Measurements from ENCODE around the gene KCTD20.

The KCTD20 gene

GRCh38 chr6:36459501-36459900, 16.7 kb downstream of the KCTD20 start:
- CTCF ChIA-PET: no interaction called here
- POLR2A ChIA-PET (ENCODE audit: low non-redundant PET): no interaction called here
- H3K27ac ChIP-seq: no peak overlapping the region
- TF ChIP-seq, protein P1, sequence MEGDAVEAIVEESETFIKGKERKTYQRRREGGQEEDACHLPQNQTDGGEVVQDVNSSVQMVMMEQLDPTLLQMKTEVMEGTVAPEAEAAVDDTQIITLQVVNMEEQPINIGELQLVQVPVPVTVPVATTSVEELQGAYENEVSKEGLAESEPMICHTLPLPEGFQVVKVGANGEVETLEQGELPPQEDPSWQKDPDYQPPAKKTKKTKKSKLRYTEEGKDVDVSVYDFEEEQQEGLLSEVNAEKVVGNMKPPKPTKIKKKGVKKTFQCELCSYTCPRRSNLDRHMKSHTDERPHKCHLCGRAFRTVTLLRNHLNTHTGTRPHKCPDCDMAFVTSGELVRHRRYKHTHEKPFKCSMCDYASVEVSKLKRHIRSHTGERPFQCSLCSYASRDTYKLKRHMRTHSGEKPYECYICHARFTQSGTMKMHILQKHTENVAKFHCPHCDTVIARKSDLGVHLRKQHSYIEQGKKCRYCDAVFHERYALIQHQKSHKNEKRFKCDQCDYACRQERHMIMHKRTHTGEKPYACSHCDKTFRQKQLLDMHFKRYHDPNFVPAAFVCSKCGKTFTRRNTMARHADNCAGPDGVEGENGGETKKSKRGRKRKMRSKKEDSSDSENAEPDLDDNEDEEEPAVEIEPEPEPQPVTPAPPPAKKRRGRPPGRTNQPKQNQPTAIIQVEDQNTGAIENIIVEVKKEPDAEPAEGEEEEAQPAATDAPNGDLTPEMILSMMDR (conservative IDR thresholded peaks at IDR 0.05; ENCODE audit: low read depth): no peak
- DNase-seq (ENCODE audit: low spot score): no peak

DNA sequence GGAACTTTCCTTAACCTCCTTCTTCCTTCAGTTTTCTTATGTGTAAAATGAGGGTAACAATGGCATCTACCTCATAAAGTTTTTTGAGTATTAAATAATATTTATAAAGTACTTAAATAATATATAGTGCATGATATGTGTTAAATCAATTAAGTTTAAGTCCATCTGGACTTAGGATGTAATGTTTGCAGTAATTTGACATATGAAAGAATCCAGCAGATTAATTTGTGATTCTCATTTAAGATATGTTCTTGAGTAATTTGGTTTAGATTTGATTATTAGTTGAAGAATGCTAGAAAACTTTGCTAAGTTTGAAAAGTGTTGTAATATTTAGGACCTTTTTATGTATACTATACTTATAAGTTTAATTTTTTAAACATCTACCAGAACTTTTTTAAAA, 18.1 kb downstream of the KCTD20 start:
- POLR2A ChIA-PET (ENCODE audit: low non-redundant PET): no interaction called here
- TF ChIP-seq, protein P1 (conservative IDR thresholded peaks at IDR 0.05; ENCODE audit: low read depth): no peak
- CTCF ChIA-PET: no interaction called here
- no peak for DNase-seq (ENCODE audit: low spot score)
- H3K27ac ChIP-seq: no peak overlapping the region

DNA sequence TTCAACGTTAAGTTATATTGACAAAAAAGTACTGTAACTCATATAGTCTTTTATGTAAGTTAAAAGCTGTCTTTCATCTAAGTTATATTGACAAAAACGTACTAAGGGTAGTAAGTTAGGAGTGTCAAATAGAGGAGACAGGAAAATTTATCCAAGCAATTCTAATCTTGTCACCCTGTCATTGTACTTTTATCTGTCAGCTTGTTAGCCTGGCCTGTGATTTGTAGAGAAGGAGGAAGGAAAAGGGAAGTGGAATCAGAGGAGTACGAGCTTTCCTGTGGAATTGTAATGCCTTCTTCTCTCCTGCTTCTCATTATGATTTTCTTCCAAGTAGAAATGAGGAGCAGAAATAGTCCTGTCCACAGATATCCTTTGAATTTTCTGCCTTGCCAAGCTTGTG, 18.8 kb downstream of the KCTD20 start:
- ChIA-PET CTCF (no interaction called here), POLR2A (ENCODE audit: low non-redundant PET) (no interaction called here)
- no peak for DNase-seq (ENCODE audit: low spot score)
- no peak overlapping the region for H3K27ac ChIP-seq
- TF ChIP-seq, protein P1 (conservative IDR thresholded peaks at IDR 0.05; ENCODE audit: low read depth): no peak

GRCh38 chr6:36463676-36464075, 20.9 kb downstream of the KCTD20 start:
- DNase-seq (ENCODE audit: low spot score): no peak
- ChIA-PET POLR2A (ENCODE audit: low non-redundant PET) (no interaction called here), CTCF (no interaction called here)
- TF ChIP-seq, protein P1 (conservative IDR thresholded peaks at IDR 0.05; ENCODE audit: low read depth): no peak
- no peak overlapping the region for H3K27ac ChIP-seq

- CTCF ChIA-PET: no interaction called here
- POLR2A ChIA-PET (ENCODE audit: low non-redundant PET): no interaction called here
- H3K27ac ChIP-seq: no peak overlapping the region
- TF ChIP-seq, protein P1 (conservative IDR thresholded peaks at IDR 0.05; ENCODE audit: low read depth): no peak
- DNase-seq (ENCODE audit: low spot score): no peak
Observed at GRCh38 chr6:36464233-36464632, 21.4 kb downstream of the KCTD20 start.

GRCh38 chr6:36467625-36468024, 24.8 kb downstream of the KCTD20 start:
- TF ChIP-seq, protein P1 (conservative IDR thresholded peaks at IDR 0.05; ENCODE audit: low read depth): no peak
- H3K27ac ChIP-seq: no peak overlapping the region
- DNase-seq (ENCODE audit: low spot score): no peak
- ChIA-PET POLR2A (ENCODE audit: low non-redundant PET) (no interaction called here), CTCF (no interaction called here)

DNA sequence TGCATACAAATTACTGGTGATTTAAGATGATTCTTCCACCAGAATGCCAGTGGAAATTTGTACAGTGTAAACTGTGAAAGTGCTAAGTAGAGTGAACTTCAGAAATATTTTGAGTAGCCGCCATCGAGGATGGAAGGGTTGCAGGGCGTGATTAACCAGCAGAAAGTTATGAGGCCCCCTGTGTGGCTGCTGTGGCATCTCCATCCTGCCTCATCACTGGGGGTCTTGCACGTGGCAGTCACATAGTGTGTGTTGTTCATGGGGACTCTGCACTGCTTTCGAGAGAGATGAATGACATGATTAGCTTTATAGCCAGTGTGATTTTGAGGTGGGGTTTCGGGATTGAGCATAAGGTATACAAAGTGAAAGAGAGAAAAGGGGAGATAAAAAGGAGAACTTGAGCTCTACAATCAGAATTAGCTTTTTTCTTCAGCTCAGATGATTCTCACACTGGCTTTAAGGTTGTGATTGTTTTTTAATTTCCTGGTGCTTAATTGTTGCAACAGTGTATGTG, 26.4 kb downstream of the KCTD20 start:
- no peak for DNase-seq (ENCODE audit: low spot score)
- CTCF ChIA-PET: interaction anchor here (0.6 kb wide), 1 partner anchor 768 kb away, joined by 3 read pairs; no protein-coding TSS in a partner anchor
- TF ChIP-seq, protein P1 (conservative IDR thresholded peaks at IDR 0.05; ENCODE audit: low read depth): no peak
- POLR2A ChIA-PET (ENCODE audit: low non-redundant PET): no interaction called here
- H3K27ac ChIP-seq: no peak overlapping the region
